HUES48 (cell line): Measurements from ENCODE around the gene GSTM2.

Experiments used
- H3K27ac ChIP-seq: one replicate; pipeline ENCODE4 v1.7.0; 2013; ENCODE audit warnings: low read depth, low read length, inconsistent platforms
- H3K27me3 ChIP-seq: 2 replicates; pipeline ENCODE4 v1.6.1; 2013; ENCODE audit warnings: mild to moderate bottlenecking, low read length; ENCODE audit not compliant: control insufficient read depth, insufficient read depth
- H3K36me3 ChIP-seq: 2 replicates; pipeline ENCODE4 v1.6.1; 2013; ENCODE audit warnings: low read length; ENCODE audit not compliant: control insufficient read depth, insufficient read depth
- H3K4me1 ChIP-seq: 2 replicates; pipeline ENCODE4 v1.6.1; 2013; ENCODE audit warnings: mild to moderate bottlenecking, low read length; ENCODE audit not compliant: control insufficient read depth, insufficient read depth
- H3K4me3 ChIP-seq: 2 replicates; pipeline ENCODE4 v1.5.1; 2013; ENCODE audit warnings: mild to moderate bottlenecking, low read depth, low read length
- H3K9ac ChIP-seq: 2 replicates; pipeline ENCODE4 v1.6.1; 2013; ENCODE audit warnings: mild to moderate bottlenecking, low read depth, low read length, moderate library complexity
- H3K9me3 ChIP-seq: 2 replicates; pipeline ENCODE4 v1.6.1; 2013; ENCODE audit warnings: low read length; ENCODE audit not compliant: control insufficient read depth, insufficient read depth

Gene GSTM2

GRCh38 chr1:109624201-109625010 is 43.5 kb upstream of the GSTM2 start:
- H3K36me3 ChIP-seq = peaks cover 31% of the 10 kb centered on the region
- no peak overlapping the region for H3K27ac ChIP-seq
- no peaks in the 10 kb centered on the region for H3K27me3 ChIP-seq
- no peak overlapping the region for H3K9ac ChIP-seq
- H3K9me3 ChIP-seq = no peaks in the 10 kb centered on the region
- H3K4me1 ChIP-seq = peaks cover under 1% of the 10 kb centered on the region
- no peak overlapping the region for H3K4me3 ChIP-seq

- H3K36me3 ChIP-seq = peaks cover 38% of the 10 kb centered on the region
- no peak overlapping the region for H3K4me3 ChIP-seq
- H3K4me1 ChIP-seq = no peaks in the 10 kb centered on the region; the same call in 1 of the 2 replicates
- H3K27ac ChIP-seq = no peak overlapping the region
- no peaks in the 10 kb centered on the region for H3K9me3 ChIP-seq
- no peak overlapping the region for H3K9ac ChIP-seq
- H3K27me3 ChIP-seq = no peaks in the 10 kb centered on the region
Observed at GRCh38 chr1:109625176-109625575, 42.7 kb upstream of the GSTM2 start.

- Histone ChIP-seq H3K36me3 (peaks cover 41% of the 10 kb centered on the region), H3K4me3 (no peak overlapping the region), H3K4me1 (no peaks in the 10 kb centered on the region; the same call in 1 of the 2 replicates), H3K9ac (no peak overlapping the region), H3K9me3 (no peaks in the 10 kb centered on the region), H3K27ac (no peak overlapping the region), H3K27me3 (no peaks in the 10 kb centered on the region)
Observed at GRCh38 chr1:109625601-109626560, 42.0 kb upstream of the GSTM2 start.

- no peaks in the 10 kb centered on the region; the same call in 1 of the 2 replicates for H3K4me1 ChIP-seq
- no peak overlapping the region for H3K9ac ChIP-seq
- no peaks in the 10 kb centered on the region for H3K27me3 ChIP-seq
- H3K9me3 ChIP-seq = no peaks in the 10 kb centered on the region
- no peak overlapping the region for H3K4me3 ChIP-seq
- no peak overlapping the region for H3K27ac ChIP-seq
- peaks cover 51% of the 10 kb centered on the region for H3K36me3 ChIP-seq
Observed at GRCh38 chr1:109626682-109627408, 41.0 kb upstream of the GSTM2 start.

- H3K36me3 ChIP-seq = peaks cover 51% of the 10 kb centered on the region
- no peak overlapping the region for H3K4me3 ChIP-seq
- no peak overlapping the region for H3K9ac ChIP-seq
- no peak overlapping the region for H3K27ac ChIP-seq
- no peaks in the 10 kb centered on the region for H3K27me3 ChIP-seq
- H3K9me3 ChIP-seq = no peaks in the 10 kb centered on the region
- no peaks in the 10 kb centered on the region; the same call in 1 of the 2 replicates for H3K4me1 ChIP-seq
Observed at GRCh38 chr1:109627692-109628399, 40.0 kb upstream of the GSTM2 start.

GRCh38 chr1:109628540-109629321 is 39.1 kb upstream of the GSTM2 start:
- Histone ChIP-seq H3K4me1 (no peaks in the 10 kb centered on the region; the same call in 1 of the 2 replicates), H3K9ac (no peak overlapping the region), H3K4me3 (no peak overlapping the region), H3K9me3 (no peaks in the 10 kb centered on the region), H3K27ac (no peak overlapping the region), H3K27me3 (no peaks in the 10 kb centered on the region), H3K36me3 (peaks cover 51% of the 10 kb centered on the region)

- no peak overlapping the region for H3K9ac ChIP-seq
- no peaks in the 10 kb centered on the region; the same call in 1 of the 2 replicates for H3K4me1 ChIP-seq
- peaks cover 51% of the 10 kb centered on the region for H3K36me3 ChIP-seq
- H3K27ac ChIP-seq = no peak overlapping the region
- no peaks in the 10 kb centered on the region for H3K9me3 ChIP-seq
- H3K27me3 ChIP-seq = no peaks in the 10 kb centered on the region
- no peak overlapping the region for H3K4me3 ChIP-seq
Observed at GRCh38 chr1:109629372-109630030, 38.4 kb upstream of the GSTM2 start.

GRCh38 chr1:109630081-109630897 is 37.6 kb upstream of the GSTM2 start:
- Histone ChIP-seq H3K36me3 (peaks cover 51% of the 10 kb centered on the region), H3K4me1 (peaks cover 3% of the 10 kb centered on the region; the same call in 1 of the 2 replicates), H3K9me3 (no peaks in the 10 kb centered on the region), H3K27ac (no peak overlapping the region), H3K27me3 (no peaks in the 10 kb centered on the region), H3K4me3 (no peak overlapping the region), H3K9ac (no peak overlapping the region)
